DND-41 (cell line): ENCODE measurements around the gene POMGNT2.

ENCODE experiments used
- ATAC-seq: fragments of 200-7000 bp; cut with Tn5 transposase; 3 replicates; pipeline ENCODE4 v1.9.1; 2021; ENCODE audit warnings: low read depth; ENCODE audit not compliant: insufficient read depth
- DNase-seq: peaks from one replicate; pipeline ENCODE4 v3.0.0-alpha.2; 2020
- H2AFZ ChIP-seq: 2 replicates; pipeline ENCODE4 v1.6.0; 2012; ENCODE audit warnings: low read depth, low read length
- H3K27ac ChIP-seq: 2 replicates; pipeline ENCODE4 v1.5.1; 2012; ENCODE audit warnings: low read length, inconsistent platforms
- H3K27me3 ChIP-seq: fragments of 200-600 bp; sonication (generic); 2 replicates; pipeline ENCODE4 v1.6.0; 2012; ENCODE audit warnings: low read length, mild to moderate bottlenecking, inconsistent platforms; ENCODE audit not compliant: insufficient read depth, poor library complexity
- H3K36me3 ChIP-seq: 2 replicates; pipeline ENCODE4 v1.5.1; 2012; ENCODE audit warnings: low read length, inconsistent platforms; ENCODE audit not compliant: insufficient read depth
- H3K4me1 ChIP-seq: 2 replicates; pipeline ENCODE4 v1.5.1; 2012; ENCODE audit warnings: mild to moderate bottlenecking, low read length; ENCODE audit not compliant: insufficient read depth
- H3K4me2 ChIP-seq: 2 replicates; pipeline ENCODE4 v1.6.0; 2012; ENCODE audit warnings: mild to moderate bottlenecking, moderate library complexity, low read length, inconsistent platforms; ENCODE audit not compliant: insufficient read depth
- H3K4me3 ChIP-seq, 2 experiments: fragments of 200-600 bp in 1 of 2; shearing (Covaris generic) in 1 of 2; 2 replicates each; pipeline ENCODE4 v1.5.1; 2012 to 2016; ENCODE audit warnings: inconsistent platforms in 2 of 2, low read length in 2 of 2, mild to moderate bottlenecking in 2 of 2, low read depth in 1 of 2, moderate library complexity in 1 of 2
- H3K79me2 ChIP-seq: 2 replicates; pipeline ENCODE4 v1.6.0; 2012; ENCODE audit warnings: low read length, inconsistent platforms; ENCODE audit not compliant: insufficient read depth
- H3K9ac ChIP-seq: 2 replicates; pipeline ENCODE4 v1.6.0; 2012; ENCODE audit warnings: low read depth, mild to moderate bottlenecking, inconsistent platforms, low read length, moderate library complexity
- H3K9me3 ChIP-seq: 2 replicates; pipeline ENCODE4 v1.5.1; 2012; ENCODE audit warnings: low read length, moderate library complexity, mild to moderate bottlenecking, inconsistent platforms; ENCODE audit not compliant: insufficient read depth, severe bottlenecking
- H4K20me1 ChIP-seq: 2 replicates; pipeline ENCODE4 v1.6.0; 2012; ENCODE audit warnings: low read length; ENCODE audit not compliant: insufficient read depth
- CTCF ChIP-seq: IDR thresholded peaks from 2 replicates; pipeline ENCODE4 v1.5.1; 2012; ENCODE audit warnings: borderline replicate concordance, low read length, moderate library complexity, mild to moderate bottlenecking; ENCODE audit not compliant: poor library complexity, severe bottlenecking; ENCODE audit errors: extremely low read depth
- EZH2 ChIP-seq: IDR thresholded peaks from 3 replicates; pipeline ENCODE4 v1.6.1; 2012; ENCODE audit warnings: borderline replicate concordance, low read depth, mild to moderate bottlenecking, moderate library complexity, low read length, inconsistent platforms; ENCODE audit not compliant: severe bottlenecking

POMGNT2 gene

GRCh38 chr3:43036621-43037423 lies 69.1 kb downstream of the POMGNT2 start:
- Histone ChIP-seq H2AFZ (no peak overlapping the region), H3K4me1 (no peaks in the 10 kb centered on the region), H3K4me3 (no peak overlapping the region), H3K9ac (no peak overlapping the region), H3K27ac (no peak overlapping the region), H3K79me2 (no peaks in the 10 kb centered on the region), H3K4me2 (no peak overlapping the region), H4K20me1 (no peaks in the 10 kb centered on the region), H3K36me3 (no peaks in the 10 kb centered on the region), H3K9me3 (no peaks in the 10 kb centered on the region), H3K27me3 (no peaks in the 10 kb centered on the region)
- TF ChIP-seq CTCF, result no peak
- DNase-seq, result no peak
- no peak for ATAC-seq

GRCh38 chr3:43035801-43036365 lies 70.0 kb downstream of the POMGNT2 start:
- no peaks in the 10 kb centered on the region for H3K36me3 ChIP-seq
- no peak overlapping the region for H3K4me2 ChIP-seq
- no peak overlapping the region for H2AFZ ChIP-seq
- no peaks in the 10 kb centered on the region for H3K9me3 ChIP-seq
- no peak overlapping the region for H3K27ac ChIP-seq
- TF ChIP-seq EZH2 (no peak), CTCF (no peak)
- no peaks in the 10 kb centered on the region for H3K79me2 ChIP-seq
- H3K4me1 ChIP-seq, result no peaks in the 10 kb centered on the region
- DNase-seq (no peak), ATAC-seq (peak; percentile 27; the same call in 1 of the 3 replicates)
- no peaks in the 10 kb centered on the region for H3K27me3 ChIP-seq
- H3K9ac ChIP-seq, result no peak overlapping the region
- no peaks in the 10 kb centered on the region for H4K20me1 ChIP-seq
- no peak overlapping the region for H3K4me3 ChIP-seq

- Histone ChIP-seq H3K4me3 (no peak overlapping the region), H3K36me3 (no peaks in the 10 kb centered on the region), H3K79me2 (no peaks in the 10 kb centered on the region), H3K4me2 (no peak overlapping the region), H3K9ac (no peak overlapping the region), H3K9me3 (no peaks in the 10 kb centered on the region), H3K4me1 (no peaks in the 10 kb centered on the region), H4K20me1 (no peaks in the 10 kb centered on the region), H3K27me3 (no peaks in the 10 kb centered on the region), H2AFZ (no peak overlapping the region), H3K27ac (no peak overlapping the region)
- ATAC-seq, result no peak
- TF ChIP-seq EZH2 (no peak), CTCF (no peak)
- no peak for DNase-seq
Observed at GRCh38 chr3:43034911-43035310, 71.0 kb downstream of the POMGNT2 start.
